IPS DF 4.7 (cell line): ENCODE data around the gene ADM5.

Experiments used
- DNase-seq: peaks from one replicate; pipeline ENCODE4 v3.0.0-alpha.2; 2013; ENCODE audit warnings: low spot score; ENCODE audit errors: extremely low read depth

Gene ADM5

GRCh38 chr19:49679771-49680413, 9.5 kb upstream of the ADM5 start:
- no peak for DNase-seq

- DNase-seq, result no peak
These were observed 8.7 kb upstream of the ADM5 start for GRCh38 chr19:49680421-49681351.

GRCh38 chr19:49681830-49682229, 7.6 kb upstream of the ADM5 start:
- no peak for DNase-seq

- no peak for DNase-seq
These were observed 7.1 kb upstream of the ADM5 start for GRCh38 chr19:49682274-49682673.

GRCh38 chr19:49683814-49684250, 5.6 kb upstream of the ADM5 start:
- no peak for DNase-seq

- no peak for DNase-seq
These were observed 5.0 kb upstream of the ADM5 start for GRCh38 chr19:49684251-49684982.

GRCh38 chr19:49684983-49685553, 4.3 kb upstream of the ADM5 start:
- DNase-seq, result no peak

GRCh38 chr19:49685845-49686332, 3.5 kb upstream of the ADM5 start:
- no peak for DNase-seq

- DNase-seq, result no peak
These were observed 2.8 kb upstream of the ADM5 start for GRCh38 chr19:49686503-49687088.

- DNase-seq, result no peak
These were observed 2.2 kb upstream of the ADM5 start for GRCh38 chr19:49687150-49687549.

- DNase-seq, result no peak
These were observed 1.7 kb upstream of the ADM5 start for GRCh38 chr19:49687566-49688316.

- DNase-seq, result no peak
These were observed 762 bp upstream of the ADM5 start for GRCh38 chr19:49688531-49689132.

- DNase-seq, result no peak
These were observed 773 bp downstream of the ADM5 start for GRCh38 chr19:49690079-49690655.

- DNase-seq, result no peak
These were observed 1.4 kb downstream of the ADM5 start, which contains the start of gene CPT1C for GRCh38 chr19:49690656-49691242. TSS of gene CPT1C (plus strand) at chr19:49691116. CDS start at chr19:49692253, 1,137 bp downstream.

- DNase-seq, result no peak
These were observed 2.1 kb downstream of the ADM5 start for GRCh38 chr19:49691243-49692146.

GRCh38 chr19:49692147-49692506, 2.7 kb downstream of the ADM5 start:
- no peak for DNase-seq

- DNase-seq, result no peak
These were observed 6.7 kb downstream of the ADM5 start for GRCh38 chr19:49696115-49696514.

GRCh38 chr19:49696865-49697264, 7.5 kb downstream of the ADM5 start:
- DNase-seq, result no peak
